GM03348 (cell line): Measurements from ENCODE around the gene MXD4.

ENCODE experiments used
- DNase-seq: peaks from one replicate; pipeline ENCODE4 v3.0.0; 2012; ENCODE audit warnings: low spot score

Gene MXD4

DNA sequence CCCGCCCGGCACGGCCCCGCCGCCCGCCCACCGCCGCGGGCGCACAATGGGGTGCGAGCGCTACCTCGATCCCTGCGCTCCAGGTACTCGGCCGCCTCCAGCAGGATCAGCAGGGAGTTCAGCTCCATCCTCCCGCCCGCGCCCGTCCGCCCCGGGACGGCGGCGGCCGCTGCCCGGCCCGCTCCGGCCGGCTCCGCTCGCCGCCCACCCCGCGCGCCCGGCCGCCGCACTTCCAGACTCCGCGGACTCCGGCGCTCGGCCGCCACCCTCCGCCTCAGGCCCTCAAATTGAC lies at the start of gene MXD4:
Gene MXD4 (minus strand): TSS at position 257 of the 292 bp plus-strand sequence. CDS start 129 bp downstream, at position 128.
- DNase-seq: no peak

DNA sequence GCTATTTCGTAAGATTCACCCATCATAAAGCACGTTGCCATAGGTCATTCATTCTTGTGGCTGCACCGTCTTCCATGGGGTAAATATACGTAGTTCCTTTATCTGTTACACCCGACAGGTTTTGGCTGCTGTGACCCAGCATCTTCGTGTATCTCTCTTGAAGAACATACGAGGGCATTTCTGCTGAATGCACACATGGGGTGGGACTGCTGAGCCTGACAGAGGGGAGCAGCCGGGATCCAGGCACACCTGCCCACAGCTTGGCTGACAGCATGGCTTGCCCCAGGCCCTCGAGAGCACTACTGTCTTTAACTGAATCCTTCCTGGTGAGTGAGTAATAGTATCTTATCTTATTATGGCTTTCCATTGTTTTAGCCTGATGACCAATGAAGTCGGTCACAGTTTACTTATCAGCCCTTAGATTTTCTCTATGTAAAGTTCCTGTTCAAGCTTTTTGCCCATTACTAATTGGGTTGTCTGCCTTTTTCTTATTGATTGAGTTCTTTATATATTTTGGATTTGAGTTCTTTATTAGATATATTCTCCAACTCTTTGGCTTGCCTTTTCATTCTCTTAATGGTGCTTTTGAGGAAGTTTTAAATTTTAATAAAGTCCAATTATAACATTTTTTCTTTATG lies 45.0 kb upstream of the MXD4 start:
- DNase-seq: no peak

- DNase-seq: peak; percentile 18
Observed at GRCh38 chr4:2305766-2306501, 44.0 kb upstream of the MXD4 start.

- peak; percentile 3 for DNase-seq
Observed at GRCh38 chr4:2304877-2305561, 43.1 kb upstream of the MXD4 start.

DNA sequence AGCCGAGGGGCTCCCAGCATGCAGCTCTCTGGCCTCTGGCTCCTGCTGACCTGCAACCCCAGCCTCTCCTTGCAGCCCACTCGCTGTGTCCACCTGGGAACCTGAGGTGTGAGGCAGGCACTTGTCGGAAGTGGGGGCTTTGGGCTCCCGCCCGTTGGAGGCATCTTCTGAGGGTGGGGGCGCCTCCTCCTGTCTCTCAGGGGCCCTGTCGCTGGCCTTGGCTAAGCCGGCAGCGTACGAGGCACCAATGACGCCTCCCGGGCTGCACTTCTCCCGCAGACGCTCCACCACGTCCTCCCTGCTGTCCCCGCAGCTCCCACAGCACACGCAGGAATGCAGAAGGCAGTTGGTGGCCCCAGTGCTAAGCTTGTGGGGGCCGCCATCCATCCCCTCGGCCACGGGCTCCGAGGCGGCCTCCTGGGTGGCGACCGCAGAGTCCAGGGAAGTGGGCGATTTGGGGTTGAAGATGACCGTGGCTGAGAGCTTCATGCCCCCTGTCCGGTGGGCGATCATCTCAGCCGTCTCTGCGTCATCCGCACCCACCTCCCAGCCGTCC lies 42.5 kb upstream of the MXD4 start:
- DNase-seq: no peak

- DNase-seq: no peak
Observed at GRCh38 chr4:2303686-2304320, 41.9 kb upstream of the MXD4 start.

- no peak for DNase-seq
Observed at GRCh38 chr4:2303121-2303685, 41.3 kb upstream of the MXD4 start.

DNA sequence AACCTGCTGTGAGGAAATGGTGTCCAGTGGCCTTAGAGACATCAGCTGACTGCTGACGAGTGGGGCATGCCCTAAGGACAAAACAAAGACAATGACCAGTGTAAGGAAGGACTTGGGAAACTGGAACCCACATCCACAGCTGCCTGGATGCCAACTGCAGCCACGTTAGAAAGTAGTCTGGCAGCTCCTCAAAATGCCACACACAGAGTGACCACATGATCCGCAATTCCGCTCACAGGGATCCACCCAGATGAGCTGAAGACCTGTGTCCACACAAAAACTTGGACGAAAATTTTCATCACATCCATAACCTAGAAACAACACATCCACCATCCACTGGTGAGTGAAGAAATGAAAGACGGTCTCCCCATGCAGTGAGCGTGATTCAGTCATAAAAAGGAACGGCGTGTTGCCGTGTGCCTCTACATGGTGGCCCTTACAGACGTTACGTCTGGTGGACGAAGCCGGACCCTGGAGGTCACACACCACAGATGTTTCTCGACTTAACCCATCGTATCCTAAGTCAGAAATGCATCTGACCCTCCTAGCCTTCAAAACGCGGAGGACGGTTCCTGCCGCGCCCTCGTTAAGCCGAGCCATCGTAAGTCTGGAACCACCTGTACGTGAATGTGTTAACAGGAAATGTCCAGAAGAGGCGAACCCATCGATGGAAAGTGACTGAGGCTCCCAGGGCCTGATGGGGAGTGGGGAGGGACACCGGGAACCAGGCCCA lies 40.6 kb upstream of the MXD4 start:
- DNase-seq: no peak

- DNase-seq: no peak
Observed at GRCh38 chr4:2301806-2302205, 39.9 kb upstream of the MXD4 start.

GRCh38 chr4:2301225-2301642 lies 39.3 kb upstream of the MXD4 start:
- DNase-seq: no peak

DNA sequence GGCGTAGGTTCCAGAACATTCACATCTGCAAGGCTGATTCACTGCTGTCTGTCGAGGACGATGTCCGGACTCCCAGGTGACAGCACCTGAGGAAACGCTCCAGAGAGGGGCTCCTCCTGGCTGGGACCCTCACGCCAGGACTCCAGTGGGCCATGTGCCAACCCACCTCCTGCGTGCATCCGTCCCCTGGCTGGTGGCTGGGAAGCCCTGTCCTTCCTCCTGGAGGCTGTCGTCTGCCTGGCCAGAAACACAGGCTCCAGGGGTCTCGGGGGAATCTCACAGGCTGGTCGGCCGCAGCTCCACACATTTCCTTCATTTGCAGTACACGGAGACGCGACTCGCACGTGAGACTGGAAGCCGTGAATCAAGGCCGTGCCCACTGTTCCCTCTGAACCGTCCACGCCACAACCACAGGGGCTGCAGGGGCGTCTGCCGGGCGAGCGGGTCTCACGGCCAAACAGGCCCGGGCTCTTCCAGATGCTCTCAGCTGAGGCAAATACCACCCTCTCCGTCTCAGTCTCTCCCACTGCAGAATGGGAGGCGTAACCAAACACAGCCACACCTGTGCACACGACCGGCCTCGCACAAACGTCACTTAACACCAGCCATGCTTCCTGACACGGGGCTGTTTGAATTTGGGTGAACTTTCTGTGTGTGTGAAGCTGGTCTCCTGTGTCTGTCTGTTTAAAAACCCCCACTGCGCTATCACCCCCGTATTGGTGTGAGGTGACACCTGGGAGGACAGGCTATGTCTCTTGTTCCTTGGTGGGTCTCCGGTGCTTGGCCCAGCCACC lies 38.7 kb upstream of the MXD4 start:
- no peak for DNase-seq

GRCh38 chr4:2299794-2300193 lies 37.9 kb upstream of the MXD4 start:
- no peak for DNase-seq

DNA sequence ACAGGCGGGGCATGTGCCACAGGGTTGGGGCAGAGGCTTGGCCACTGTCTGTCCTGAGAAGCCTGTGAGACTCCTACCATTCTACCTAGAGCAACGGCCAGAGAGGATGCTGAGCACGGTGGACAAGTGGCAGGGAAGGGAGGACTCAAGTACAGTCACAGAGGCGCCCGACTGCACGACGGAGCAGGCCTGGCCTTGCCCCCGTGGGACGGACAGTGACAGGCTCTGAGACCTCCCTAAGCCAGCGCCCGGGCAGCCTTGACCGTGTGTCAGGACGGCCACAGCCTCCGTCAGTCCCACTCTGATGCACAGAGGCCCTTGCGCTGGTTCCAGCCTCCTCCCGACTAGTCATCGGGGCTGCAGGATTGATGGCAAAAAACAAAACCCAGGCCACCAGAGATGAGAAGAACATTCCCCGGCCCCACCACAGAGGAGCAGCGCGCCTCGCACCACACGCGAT lies 36.7 kb upstream of the MXD4 start:
- DNase-seq: no peak

GRCh38 chr4:2297606-2298531 lies 36.0 kb upstream of the MXD4 start:
- no peak for DNase-seq

DNA sequence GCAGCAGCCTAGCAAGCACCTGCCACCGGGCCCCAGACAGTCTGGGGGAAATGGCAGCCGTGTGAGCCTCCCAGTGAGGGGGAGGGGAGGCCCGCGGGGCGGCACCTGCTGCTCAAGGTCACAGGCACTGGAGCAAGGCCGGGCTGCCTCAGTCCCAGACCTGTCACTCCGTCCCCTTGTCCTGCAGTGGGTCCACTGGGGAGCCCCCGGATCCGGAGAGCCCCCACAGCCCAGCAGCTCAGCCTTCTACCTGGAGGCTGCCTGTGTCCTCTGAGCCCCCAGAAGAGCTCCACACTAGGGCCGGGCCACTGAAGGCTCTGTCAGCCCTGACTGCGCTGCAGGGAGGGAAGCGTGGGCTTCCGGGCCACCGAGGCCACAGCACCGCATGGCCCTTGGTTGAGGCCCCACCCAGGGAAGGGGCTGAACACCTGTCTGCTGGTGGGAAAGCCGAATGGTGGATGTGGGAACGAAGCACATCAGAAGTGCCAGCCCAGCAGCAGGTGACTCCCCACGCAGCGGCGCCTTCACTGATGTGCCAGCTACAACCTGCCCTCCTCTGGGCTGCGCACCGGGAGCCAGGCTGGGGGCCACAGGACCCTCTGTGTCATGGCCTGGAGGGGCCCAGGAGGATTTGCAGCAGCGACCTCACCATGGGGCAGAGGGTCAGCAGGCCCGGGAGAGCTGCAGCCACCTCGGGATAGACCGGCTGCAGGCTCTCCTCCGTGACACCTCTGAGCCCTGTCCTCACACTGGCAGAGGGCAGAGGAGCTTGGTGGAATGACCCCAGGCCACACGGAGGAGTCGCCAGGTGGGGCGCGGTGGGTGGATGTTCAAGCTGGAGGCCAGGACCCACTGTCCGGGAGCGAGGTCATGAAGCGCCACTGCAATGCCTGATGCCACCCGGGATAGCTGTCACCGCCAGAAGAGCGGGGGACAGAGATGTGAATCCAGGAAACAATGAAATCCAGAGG lies 35.0 kb upstream of the MXD4 start:
- no peak for DNase-seq

DNA sequence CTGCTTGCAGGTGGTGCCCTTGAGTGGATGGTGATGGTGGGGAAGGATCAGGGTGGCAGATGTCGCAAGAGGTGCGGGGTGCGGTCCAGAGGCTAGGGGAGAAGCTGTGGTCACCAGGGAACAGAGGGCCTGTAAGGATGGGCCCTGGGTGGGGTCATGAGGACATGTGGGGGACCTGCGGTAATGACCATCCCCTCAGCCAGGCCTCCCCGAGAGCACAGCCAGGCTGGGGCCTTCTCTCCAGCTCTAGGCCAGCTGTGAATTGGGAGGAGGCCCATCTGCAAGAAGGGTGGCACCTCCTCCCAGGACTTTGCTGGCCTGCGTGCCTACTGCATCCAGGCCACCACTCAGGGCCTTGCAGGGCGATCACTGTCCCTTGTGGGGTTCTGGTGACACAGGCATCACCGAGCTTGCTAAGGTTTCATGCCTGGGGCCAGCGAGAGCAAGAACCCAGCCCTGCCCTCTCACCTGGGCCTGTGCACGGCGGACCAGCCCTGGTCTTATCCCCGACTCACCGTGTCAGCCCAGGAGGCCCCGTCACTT lies 34.1 kb upstream of the MXD4 start:
- DNase-seq: no peak

GRCh38 chr4:2295500-2295899 lies 33.6 kb upstream of the MXD4 start:
- DNase-seq: no peak

DNA sequence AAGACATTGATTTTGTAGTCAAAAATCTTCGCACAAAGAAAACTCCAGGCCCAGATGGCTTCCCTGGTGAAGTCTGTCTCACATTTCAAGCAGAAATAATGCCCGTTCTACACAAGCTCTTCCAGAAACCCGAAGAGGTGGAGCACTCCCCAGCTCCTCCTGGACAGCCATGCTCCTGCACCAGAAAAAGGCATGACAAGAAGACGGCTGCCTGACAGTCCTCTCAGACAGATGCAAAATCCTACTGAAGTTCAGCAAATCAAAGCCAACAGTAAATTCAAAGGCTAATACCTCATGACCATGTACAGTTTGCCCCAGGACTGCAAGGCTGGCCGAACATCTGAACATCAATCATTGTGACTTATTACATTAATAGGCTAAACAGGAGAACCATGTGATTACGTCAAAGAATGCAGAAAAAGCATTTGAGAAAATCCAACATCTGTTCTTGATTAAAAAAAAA lies 30.8 kb upstream of the MXD4 start:
- DNase-seq: peak; percentile 71
